HEK293 (cell line): ENCODE results near the gene TPRA1.

Experiments
- SALL2 ChIP-seq: fragments of 450-650 bp; formaldehyde crosslinking; IDR thresholded peaks from 2 replicates; pipeline ENCODE4 v1.5.0; 2017; ENCODE audit warnings: missing biosample characterization, mild to moderate bottlenecking, missing genetic modification characterization, borderline replicate concordance
- SETDB1 ChIP-seq: IDR thresholded peaks from one replicate; pipeline ENCODE4 v1.6.1; 2017; ENCODE audit warnings: mild to moderate bottlenecking, low read length, moderate library complexity, mixed read lengths; ENCODE audit not compliant: insufficient read length
- ZBTB48 ChIP-seq: fragments of 450-650 bp; formaldehyde crosslinking; IDR thresholded peaks from 2 replicates; pipeline ENCODE4 v1.5.1; 2016; ENCODE audit warnings: missing biosample characterization, missing genetic modification characterization
- ZNF548 ChIP-seq: fragments of 450-650 bp; formaldehyde crosslinking; IDR thresholded peaks from 2 replicates; pipeline ENCODE4 v1.5.1; 2016; ENCODE audit warnings: missing biosample characterization, missing genetic modification characterization
- ZSCAN23 ChIP-seq: fragments of 450-650 bp; formaldehyde crosslinking; IDR thresholded peaks from 2 replicates; pipeline ENCODE4 v1.5.1; 2016; ENCODE audit warnings: missing biosample characterization, missing genetic modification characterization
- TF ChIP-seq, protein P1 (sequence below): fragments of 450-650 bp; formaldehyde crosslinking; IDR thresholded peaks from 2 replicates; pipeline ENCODE4 v1.5.1; 2016; ENCODE audit warnings: missing biosample characterization, missing genetic modification characterization
- TF ChIP-seq, protein P2 (sequence below): fragments of 450-650 bp; IDR thresholded peaks from 2 replicates; pipeline ENCODE4 v1.5.1; 2018; ENCODE audit warnings: missing biosample characterization, missing genetic modification characterization

DNA sequence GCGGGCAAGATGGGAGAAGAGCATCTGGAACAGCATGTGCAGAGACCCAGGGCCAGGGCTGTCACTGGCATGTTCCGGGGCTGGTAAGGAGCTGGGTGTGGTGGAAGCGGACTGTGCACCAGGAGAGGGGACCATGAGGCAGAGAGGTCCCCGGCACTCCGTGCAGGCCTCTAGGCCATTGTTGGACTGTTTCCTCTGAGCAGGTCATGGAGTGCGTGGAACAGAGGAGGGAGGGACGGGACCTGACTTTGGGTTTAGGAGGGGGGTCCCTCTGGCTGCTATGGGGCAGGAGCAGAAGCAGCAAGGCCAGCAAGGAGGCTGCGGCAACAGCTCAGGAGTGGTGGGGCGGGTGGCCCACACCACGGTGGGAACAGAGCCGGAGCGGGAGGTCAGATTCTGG is 47.1 kb downstream of the TPRA1 start:
- TF ChIP-seq ZBTB48: no peak
- no peak for TF ChIP-seq SETDB1
- TF ChIP-seq ZSCAN23 (tag by site-specific recombination): no peak
- TF ChIP-seq, protein P1, sequence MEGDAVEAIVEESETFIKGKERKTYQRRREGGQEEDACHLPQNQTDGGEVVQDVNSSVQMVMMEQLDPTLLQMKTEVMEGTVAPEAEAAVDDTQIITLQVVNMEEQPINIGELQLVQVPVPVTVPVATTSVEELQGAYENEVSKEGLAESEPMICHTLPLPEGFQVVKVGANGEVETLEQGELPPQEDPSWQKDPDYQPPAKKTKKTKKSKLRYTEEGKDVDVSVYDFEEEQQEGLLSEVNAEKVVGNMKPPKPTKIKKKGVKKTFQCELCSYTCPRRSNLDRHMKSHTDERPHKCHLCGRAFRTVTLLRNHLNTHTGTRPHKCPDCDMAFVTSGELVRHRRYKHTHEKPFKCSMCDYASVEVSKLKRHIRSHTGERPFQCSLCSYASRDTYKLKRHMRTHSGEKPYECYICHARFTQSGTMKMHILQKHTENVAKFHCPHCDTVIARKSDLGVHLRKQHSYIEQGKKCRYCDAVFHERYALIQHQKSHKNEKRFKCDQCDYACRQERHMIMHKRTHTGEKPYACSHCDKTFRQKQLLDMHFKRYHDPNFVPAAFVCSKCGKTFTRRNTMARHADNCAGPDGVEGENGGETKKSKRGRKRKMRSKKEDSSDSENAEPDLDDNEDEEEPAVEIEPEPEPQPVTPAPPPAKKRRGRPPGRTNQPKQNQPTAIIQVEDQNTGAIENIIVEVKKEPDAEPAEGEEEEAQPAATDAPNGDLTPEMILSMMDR (tag by site-specific recombination): no peak
- TF ChIP-seq ZNF548 (tag by site-specific recombination): no peak
- TF ChIP-seq, protein P2, sequence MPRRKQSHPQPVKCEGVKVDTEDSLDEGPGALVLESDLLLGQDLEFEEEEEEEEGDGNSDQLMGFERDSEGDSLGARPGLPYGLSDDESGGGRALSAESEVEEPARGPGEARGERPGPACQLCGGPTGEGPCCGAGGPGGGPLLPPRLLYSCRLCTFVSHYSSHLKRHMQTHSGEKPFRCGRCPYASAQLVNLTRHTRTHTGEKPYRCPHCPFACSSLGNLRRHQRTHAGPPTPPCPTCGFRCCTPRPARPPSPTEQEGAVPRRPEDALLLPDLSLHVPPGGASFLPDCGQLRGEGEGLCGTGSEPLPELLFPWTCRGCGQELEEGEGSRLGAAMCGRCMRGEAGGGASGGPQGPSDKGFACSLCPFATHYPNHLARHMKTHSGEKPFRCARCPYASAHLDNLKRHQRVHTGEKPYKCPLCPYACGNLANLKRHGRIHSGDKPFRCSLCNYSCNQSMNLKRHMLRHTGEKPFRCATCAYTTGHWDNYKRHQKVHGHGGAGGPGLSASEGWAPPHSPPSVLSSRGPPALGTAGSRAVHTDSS: no peak
- TF ChIP-seq SALL2: no peak
